HL-60 (cell line): ENCODE data around the gene RAP1GAP.

ENCODE experiments used
- CTCF ChIP-seq: IDR thresholded peaks from one replicate; pipeline ENCODE4 v1.5.1; 2011; ENCODE audit warnings: low read length, control low read depth, inconsistent platforms; ENCODE audit not compliant: insufficient read depth
- GABPA ChIP-seq: IDR thresholded peaks from 2 replicates; pipeline ENCODE4 v1.6.1; 2012; ENCODE audit warnings: low read depth
- POLR2AphosphoS5 ChIP-seq: IDR thresholded peaks from 2 replicates; pipeline ENCODE4 v1.6.1; 2012; ENCODE audit warnings: low read depth
- REST ChIP-seq: IDR thresholded peaks from 2 replicates; pipeline ENCODE4 v1.6.1; 2012; ENCODE audit warnings: low read depth; ENCODE audit not compliant: insufficient replicate concordance

- TF ChIP-seq CTCF (no peak), POLR2AphosphoS5 (no peak), GABPA (no peak), REST (no peak)
Observed at GRCh38 chr1:21691739-21692138, 22.6 kb upstream of the RAP1GAP start.
